NK-92 (cell line): ENCODE data around the gene PPFIA1.

Source experiments
- DNase-seq: peaks from one replicate; lab custom pipeline; 2025; ENCODE audit not compliant: unreplicated experiment; lab: John Stamatoyannopoulos, UW

The PPFIA1 gene

DNA sequence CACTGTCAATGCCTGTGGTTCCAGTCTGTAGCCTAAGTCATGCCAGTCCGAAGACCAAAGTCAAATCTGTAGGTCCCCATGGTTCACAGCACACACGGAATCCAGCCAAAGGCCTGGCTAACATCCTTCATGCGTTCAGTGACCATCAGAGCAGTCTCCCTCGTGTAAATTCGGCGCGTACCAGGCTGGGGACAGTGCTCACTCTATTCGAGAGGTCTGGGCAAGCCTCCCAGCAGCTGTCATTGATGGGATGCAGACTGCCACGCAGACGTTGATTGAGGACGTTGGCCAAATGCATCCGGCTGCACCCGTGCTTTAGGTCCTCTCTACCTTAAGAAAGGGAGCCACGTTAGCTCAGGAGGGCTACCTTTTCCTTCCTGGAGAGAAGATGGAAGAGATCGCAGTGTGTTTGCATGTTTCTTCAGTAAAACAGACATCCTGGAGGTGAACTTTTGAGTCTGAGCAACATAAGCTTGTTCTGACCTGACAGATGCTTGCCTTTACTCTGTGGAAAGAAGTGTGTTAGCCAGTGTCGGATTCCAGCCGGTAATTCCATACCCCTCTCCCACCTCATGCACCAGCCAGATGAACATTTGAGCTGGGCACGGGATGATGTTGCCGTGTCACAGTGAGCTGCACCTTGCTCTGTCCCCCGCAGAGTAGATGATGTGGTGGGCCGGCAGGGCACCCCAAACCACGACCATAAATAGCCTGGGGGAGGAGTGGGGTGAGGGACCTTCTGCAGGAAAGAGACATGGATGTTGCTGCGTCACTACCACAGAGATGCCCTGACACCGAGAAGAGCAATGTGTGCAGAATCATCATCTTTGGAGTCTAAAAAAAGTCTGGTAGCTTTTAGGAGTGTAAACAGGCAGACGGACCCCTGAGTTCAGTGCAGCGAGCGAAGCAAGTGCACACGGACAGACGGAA lies 140.1 kb downstream of the PPFIA1 start:
- DNase-seq = no peak

DNA sequence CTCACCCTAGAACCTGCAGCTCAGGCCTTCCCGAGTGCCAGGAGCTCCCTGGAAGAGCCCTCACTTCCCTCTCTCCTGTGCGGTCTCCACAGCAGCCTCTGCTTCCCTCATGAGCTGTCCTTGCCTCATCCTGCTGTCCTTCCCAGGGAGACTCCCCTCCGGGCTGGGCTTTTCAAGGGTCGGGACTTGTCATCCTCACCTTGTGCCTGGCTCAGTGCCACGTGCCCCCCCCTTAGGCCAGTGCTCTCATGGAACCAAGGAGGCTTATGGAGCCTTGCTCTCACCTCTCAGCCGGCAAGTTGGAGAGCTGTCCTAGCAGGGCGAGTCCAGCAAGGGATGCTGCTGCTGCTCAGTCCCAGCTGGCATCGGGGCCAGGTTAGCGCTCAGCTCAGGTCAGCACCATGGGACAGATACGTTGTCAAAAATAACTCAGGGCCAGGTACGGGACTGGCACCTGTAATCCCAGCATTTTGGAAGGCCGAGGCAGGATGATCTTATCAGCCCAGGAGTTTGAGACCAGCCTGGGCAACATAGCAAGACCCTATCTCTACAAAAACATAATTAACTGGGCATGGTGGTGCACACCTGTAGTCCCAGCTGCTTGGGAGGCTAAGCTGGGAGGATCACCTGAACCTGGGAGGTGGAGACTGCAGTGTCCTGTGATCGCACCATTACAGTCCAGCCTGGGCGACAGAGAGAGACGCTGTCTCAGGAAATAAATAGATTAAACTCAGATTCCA lies 141.4 kb downstream of the PPFIA1 start:
- DNase-seq = no peak

- no peak for DNase-seq
Measured at GRCh38 chr11:70413151-70413550, 142.7 kb downstream of the PPFIA1 start.

DNA sequence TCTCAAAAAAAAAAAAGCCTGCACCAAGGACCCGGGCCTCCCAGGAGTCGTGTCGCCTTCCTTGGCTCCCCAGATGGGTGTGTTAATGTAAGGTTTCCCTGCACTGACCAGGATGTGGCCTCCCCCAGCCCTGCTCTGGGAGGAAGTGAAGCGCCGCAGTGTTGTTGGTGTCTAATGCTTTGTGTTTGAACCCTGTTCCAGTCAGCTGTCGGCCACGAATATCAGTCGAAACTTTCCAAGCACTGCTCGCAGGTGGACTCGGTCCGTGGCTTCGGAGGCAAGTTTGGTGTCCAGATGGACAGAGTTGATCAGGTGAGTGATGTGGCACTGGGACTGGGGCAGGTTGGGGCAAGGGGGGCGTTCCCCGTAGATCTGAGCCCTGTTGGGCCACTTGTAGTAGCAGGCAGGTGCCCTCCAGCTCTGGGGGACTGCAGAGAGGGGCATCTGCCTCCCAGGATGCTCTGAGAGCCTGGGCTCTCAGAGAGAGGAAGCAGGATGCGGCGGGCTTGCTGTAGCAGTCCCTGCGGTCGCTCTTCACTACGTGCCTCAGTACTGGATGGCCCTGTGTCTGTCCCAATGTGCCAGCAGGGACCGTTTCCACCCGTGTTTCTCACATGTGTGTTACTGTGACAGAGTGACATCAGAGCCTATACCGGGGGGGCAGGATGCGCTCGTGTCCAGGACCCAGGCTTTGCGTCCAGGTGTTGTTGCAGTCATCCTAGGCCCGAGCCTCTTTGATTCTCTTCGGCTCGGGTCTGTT lies 144.0 kb downstream of the PPFIA1 start:
- no peak for DNase-seq

GRCh38 chr11:70415191-70415590 lies 144.7 kb downstream of the PPFIA1 start:
- no peak for DNase-seq

GRCh38 chr11:70415642-70416395 lies 145.3 kb downstream of the PPFIA1 start:
- DNase-seq = no peak

DNA sequence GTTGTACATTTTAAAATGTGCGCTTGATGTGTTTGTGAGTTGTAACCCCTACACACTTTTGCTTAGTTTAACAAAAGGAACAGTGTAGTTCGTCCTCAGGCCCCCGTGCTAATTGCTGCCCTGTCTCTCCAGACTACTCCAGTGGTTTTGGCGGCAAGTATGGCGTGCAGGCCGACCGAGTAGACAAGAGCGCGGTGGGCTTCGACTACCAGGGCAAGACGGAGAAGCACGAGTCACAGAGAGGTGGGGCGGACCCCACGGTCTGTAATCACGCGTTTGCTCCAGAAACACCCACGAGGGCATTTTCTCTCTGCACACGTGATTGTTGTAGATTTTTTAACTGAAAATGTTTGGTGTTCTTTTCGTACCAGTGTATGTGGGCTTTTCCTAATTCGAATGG lies 146.4 kb downstream of the PPFIA1 start:
- no peak for DNase-seq

DNA sequence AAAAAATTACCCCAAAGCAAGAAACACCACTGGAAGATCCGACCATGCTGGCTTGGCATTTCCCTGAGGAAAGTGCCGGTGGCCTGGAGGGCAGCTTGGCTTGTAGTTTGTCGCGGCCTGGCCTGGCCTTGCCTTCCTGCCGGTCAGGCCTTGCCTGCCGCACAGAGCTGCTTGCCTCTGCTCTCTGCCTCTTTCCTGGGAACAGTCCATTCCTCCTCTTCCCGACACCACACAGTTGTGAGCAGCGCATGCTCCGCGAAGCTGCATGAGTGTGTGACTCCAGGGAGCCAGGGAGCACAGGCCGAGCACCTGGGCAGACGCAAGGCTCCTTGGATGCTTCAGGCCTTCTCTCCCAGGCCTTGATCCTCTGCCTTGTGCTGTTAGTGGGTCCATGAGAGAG lies 147.6 kb downstream of the PPFIA1 start:
- no peak for DNase-seq

DNA sequence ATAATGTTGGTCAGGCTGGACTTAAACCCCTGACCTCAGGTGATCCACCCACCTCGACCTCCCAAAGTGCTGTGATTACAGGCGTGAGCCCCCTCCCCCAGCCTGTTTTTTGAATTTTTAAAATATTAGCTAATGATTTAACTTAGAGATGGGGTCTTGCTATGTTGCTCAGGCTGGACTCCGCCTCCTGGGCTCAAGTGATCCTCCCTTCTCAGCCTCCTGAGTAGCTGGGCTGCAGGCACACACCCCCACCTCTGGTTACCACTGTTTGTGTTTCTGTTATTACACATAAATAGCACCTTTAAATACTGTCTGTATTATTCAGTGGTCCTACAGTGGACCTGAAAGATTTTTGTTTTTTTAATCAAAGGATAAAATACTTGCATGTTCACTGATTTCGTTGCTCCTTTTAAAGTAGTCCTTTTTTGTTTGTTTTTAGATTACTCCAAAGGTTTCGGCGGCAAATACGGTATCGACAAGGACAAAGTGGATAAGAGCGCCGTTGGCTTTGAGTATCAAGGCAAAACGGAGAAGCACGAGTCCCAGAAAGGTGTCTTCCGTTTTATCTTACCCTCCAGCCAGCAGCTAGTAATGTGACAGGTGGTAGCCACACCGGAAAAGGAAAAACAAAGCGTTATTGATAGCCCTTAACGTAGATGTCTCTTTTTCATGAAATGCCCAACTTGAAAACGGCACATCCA lies 149.0 kb downstream of the PPFIA1 start:
- no peak for DNase-seq

DNA sequence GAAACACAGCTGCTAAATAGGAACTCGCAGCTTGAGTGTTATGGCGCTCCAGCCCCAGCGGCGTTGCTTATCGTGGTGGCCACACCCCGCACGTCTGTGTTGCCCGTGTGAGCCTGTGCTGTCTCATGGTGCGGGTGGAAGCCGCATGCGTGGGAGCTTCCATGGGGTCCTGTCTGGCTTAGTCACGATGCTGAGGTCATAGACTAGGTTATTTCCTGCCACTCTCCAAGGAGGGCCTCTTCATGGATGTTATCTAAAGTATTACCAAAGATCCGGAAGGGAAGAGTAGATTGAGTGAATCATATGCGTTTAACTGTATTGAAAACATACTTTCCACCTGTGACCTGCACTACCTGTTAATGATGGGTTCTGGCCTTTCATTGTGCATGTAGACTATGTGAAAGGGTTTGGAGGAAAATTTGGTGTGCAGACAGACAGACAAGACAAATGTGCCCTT lies 149.5 kb downstream of the PPFIA1 start:
- DNase-seq = no peak

DNA sequence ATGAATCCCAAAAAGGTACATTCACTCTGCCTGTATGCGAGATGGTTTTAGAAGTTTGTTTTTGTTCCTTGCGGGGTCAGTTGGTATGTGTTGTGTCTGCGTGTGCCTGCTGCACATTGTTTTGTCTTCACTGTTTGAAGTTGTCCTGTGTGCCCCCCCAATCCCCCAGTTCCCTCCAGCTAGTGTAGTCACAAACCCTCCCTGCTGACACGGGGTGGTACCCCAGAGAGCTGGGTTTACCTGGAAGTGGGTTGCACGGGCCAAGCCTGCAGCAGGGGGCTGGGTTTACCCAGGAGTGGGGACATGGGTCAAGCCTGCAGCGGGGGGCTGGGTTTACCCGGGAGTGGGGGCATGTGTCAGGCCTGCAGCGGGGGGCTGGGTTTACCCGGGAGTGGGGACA lies 150.0 kb downstream of the PPFIA1 start:
- no peak for DNase-seq

DNA sequence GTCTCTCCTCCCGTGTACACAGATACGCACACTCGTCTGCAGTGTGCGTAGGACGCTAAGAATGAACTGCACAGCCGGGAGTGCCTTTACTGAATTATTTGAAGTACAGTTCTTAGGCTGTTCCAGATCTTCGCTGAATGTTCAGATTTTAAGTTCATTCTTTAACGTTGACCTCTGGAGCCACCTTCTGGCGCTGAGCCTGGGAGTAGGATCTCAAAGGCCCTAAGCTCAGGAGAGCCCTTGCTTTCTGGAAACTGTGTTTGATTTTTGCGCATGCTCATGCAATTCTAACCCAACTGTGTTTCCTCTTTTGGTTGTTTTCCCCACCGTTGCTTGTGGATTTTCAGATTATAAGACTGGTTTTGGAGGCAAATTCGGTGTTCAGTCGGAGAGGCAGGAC lies 150.6 kb downstream of the PPFIA1 start:
- no peak for DNase-seq

GRCh38 chr11:70422692-70423522 lies 152.4 kb downstream of the PPFIA1 start:
- DNase-seq = no peak

GRCh38 chr11:70423523-70424505 lies 153.3 kb downstream of the PPFIA1 start:
- DNase-seq = no peak

DNA sequence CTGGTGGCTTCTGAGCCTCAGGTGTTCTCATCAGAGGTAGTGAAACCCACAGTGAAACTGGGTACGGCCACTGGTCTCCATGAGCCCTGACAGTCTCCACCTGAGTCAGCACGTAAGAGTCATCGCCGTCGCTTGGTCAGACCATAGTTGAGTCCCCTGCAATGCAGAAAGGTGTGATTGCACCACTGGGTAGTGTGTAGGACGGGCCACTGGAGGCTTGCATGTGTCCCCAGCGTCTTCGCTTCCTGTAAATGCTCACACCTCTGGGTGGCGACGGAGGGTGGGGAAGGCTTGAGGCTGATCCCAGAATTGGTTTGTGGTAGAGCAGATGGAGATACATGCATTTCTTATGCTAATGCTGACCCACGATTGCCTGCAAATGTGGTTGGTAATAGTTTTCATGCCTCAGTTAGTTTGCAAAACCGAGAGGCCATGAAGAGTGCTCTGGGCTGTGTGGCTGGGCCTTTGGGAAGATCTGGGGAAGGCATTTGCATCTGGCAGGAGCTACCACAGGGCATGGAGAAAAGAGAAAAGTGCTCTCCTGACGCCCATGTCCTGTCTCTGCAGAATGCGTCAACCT lies 154.4 kb downstream of the PPFIA1 start:
- DNase-seq = no peak

DNA sequence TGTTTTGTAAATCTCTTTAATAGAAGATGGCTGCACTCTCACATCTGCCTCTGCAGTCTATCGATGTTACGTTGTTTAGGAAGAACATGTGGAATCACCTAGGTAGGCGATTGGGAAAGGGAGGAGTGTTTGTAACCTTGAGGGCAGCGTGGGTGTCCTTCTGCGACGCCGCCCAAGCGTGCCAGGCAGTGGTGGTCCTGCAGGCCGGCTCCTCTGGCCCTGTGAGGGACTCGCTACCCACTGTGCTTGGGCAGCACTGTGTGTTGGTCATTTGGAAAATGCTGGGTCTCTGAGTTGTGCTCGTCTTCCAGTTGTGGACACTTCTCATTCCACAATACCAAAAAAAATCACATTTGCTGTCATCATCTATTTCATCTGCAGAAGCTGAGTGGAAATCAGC lies 156.9 kb downstream of the PPFIA1 start:
- no peak for DNase-seq

GRCh38 chr11:70428701-70429427 lies 158.4 kb downstream of the PPFIA1 start:
- DNase-seq = no peak
